Suppressor macrophage treated with lipopolysaccharide for 4 hours (primary cell): Measurements from ENCODE around the gene ACSBG1.
A peak's percentile ranks its signal among the peaks of the same experiment; 100 is the strongest.
"Not testable (repeated sequence)": the region's sequence is repeated elsewhere in the genome, so short reads cannot be mapped to it uniquely, and the experiment has no call there.

Experiments
- DNase-seq: peaks from one replicate; pipeline ENCODE4 v3.0.0-alpha.2; 2020

ACSBG1 gene

GRCh38 chr15:78247911-78248310, 13.5 kb upstream of the ACSBG1 start:
- DNase-seq, result no peak

- not testable (repeated sequence) for DNase-seq
Measured at GRCh38 chr15:78245976-78246620, 11.7 kb upstream of the ACSBG1 start.

GRCh38 chr15:78245392-78245791, 11.0 kb upstream of the ACSBG1 start:
- not testable (repeated sequence) for DNase-seq

GRCh38 chr15:78244893-78245292, 10.5 kb upstream of the ACSBG1 start:
- no peak for DNase-seq

- no peak for DNase-seq
Measured at GRCh38 chr15:78244101-78244500, 9.7 kb upstream of the ACSBG1 start.

GRCh38 chr15:78243491-78243941, 9.2 kb upstream of the ACSBG1 start:
- no peak for DNase-seq

- DNase-seq, result no peak
Measured at GRCh38 chr15:78243058-78243457, 8.7 kb upstream of the ACSBG1 start.

GRCh38 chr15:78242128-78242527, 7.8 kb upstream of the ACSBG1 start:
- DNase-seq, result peak; percentile 34

- peak; percentile 83 for DNase-seq
Measured at GRCh38 chr15:78241017-78241416, 6.7 kb upstream of the ACSBG1 start.

GRCh38 chr15:78239811-78240210, 5.4 kb upstream of the ACSBG1 start:
- no peak for DNase-seq

GRCh38 chr15:78237146-78237545, 2.8 kb upstream of the ACSBG1 start:
- DNase-seq, result no peak

GRCh38 chr15:78236491-78236890, 2.1 kb upstream of the ACSBG1 start:
- no peak for DNase-seq

- no peak for DNase-seq
Measured at GRCh38 chr15:78233496-78233895, 869 bp downstream of the ACSBG1 start.

- DNase-seq, result no peak
Measured at GRCh38 chr15:78232951-78233350, 1.4 kb downstream of the ACSBG1 start.

- no peak for DNase-seq
Measured at GRCh38 chr15:78229431-78230406, 4.6 kb downstream of the ACSBG1 start.

- DNase-seq, result no peak
Measured at GRCh38 chr15:78228356-78228996, 5.9 kb downstream of the ACSBG1 start.

GRCh38 chr15:78225783-78226541, 8.4 kb downstream of the ACSBG1 start:
- DNase-seq, result no peak

GRCh38 chr15:78224023-78224411, 10.3 kb downstream of the ACSBG1 start:
- DNase-seq, result no peak

GRCh38 chr15:78223396-78224022, 10.9 kb downstream of the ACSBG1 start:
- no peak for DNase-seq

GRCh38 chr15:78222745-78223395, 11.5 kb downstream of the ACSBG1 start:
- no peak for DNase-seq

GRCh38 chr15:78220713-78221112, 13.7 kb downstream of the ACSBG1 start:
- DNase-seq, result no peak
